Activated CD4-positive, alpha-beta T cell treated with anti-CD3 and anti-CD28 coated beads, Interleukin-2, Interleukin-6, amounts not matched to agents 100 ng/mL and 50 ng/mL, durations not matched to agents 16 hours and 8 hours (primary cell): ENCODE results near the gene TTLL5.
"Not testable (repeated sequence)": the region's sequence is repeated elsewhere in the genome, so short reads cannot be mapped to it uniquely, and the experiment has no call there.

Experiments
- DNase-seq: peaks from one replicate; pipeline ENCODE4 v3.0.0-alpha.2; 2020

Gene TTLL5

DNA sequence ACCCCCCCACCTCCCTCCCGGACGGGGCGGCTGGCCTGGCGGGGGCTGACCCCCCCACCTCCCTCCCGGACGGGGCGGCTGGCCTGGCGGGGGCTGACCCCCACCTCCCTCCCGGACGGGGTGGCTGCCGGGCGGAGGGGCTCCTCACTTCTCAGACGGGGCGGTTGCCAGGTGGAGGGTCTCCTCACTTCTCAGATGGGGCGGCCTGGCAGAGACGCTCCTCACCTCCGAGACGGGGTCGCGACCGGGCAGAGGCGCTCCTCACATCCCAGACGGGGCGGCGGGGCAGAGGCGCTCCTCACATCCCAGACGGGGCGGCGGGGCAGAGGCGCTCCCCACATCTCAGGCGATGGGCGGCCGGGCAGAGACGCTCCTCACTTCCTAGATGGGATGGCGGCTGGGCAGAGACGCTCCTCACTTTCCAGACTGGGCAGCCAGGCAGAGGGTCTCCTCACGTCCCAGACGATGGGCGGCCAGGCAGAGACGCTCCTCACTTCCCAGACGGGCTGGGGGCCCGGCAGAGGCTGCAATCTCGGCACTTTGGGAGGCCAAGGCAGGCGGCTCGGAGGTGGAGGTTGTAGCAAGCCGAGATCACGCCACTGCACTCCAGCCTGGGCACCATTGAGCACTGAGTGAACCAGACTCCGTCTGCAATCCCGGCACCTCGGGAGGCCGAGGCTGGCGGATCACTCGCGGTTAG, 264.2 kb downstream of the TTLL5 start:
- DNase-seq = not testable (repeated sequence)

DNA sequence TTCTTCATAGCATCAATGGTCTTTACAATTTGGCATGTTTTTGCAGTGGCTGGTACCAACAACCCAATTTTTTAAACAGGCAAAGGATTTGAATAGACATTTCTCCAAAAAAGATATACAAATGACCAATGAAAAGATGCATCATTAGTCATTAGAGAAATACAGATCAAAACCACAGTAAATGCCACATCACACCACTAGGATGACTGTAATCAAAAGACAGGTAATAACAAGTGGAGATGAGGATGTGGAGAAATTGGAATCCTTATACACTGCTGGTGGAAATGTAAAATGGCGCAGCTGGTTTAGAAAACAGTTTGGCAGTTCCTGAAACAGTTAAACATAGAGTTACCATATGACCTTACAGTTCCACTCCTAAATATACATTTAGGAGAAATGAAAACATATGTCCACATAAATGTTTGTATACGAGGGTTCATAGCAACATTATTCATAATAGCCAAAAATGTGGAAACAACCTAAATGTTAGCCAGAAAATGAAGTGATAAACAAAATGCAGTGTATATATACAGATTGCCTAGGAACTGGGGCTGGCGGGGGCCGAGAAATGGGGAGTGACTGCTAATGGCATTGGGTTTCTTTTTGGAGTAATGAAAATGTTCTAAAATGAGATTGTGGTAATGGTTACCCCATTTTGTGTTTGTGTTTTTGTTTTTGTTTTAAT, 265.5 kb downstream of the TTLL5 start:
- DNase-seq = no peak

DNA sequence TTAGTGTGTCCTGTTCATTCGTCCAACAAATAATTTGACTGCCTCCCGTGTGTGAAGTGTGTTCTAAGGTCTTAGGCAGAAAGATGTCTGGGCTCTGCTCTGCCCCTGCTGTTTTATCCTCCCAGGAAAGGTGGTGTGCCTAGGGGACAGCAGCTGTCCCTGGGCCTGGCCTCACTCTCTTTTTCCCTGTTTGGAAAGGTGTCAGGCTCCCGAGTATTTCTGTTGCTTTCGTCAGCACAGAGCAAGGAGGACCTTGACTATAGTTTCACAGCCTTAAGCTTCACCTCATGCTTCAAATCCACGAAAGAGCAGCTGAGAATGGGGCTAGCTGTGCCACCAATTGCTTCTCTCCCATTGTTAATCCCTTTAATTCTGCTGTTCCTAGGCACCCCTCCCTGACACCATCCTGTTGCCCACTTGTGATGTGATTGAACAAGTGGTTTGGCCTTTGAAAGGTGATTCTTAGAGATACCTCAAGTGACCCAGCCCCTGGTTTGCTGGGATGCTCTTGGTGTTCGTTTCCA, 266.6 kb downstream of the TTLL5 start:
- no peak for DNase-seq

DNA sequence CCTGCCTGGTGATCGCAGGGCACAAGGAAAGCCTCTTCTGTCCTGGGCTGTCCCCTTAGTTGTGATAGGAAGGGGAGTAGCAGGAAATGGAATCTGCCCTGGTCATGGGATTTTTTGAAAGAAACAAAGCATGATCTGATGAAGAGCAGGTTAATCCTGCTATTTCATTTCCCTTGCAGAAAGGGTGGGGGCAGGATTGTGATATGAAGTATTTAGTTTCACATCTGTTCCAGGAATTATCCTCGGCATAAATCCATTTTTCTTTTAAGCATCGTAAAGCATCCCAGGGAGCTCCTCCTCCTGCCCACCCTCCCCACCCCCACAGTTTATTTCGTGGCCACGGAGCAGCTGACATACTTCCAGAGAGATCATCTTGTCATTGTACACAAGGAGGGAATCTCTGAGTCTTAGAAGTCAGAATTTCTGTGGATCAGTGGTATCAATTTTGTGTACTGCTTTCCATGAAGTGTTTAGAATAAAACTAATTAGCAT, 267.7 kb downstream of the TTLL5 start:
- DNase-seq = no peak

- no peak for DNase-seq
Observed at GRCh38 chr14:75933712-75934296, 272.8 kb downstream of the TTLL5 start.

GRCh38 chr14:75934998-75935628, 274.1 kb downstream of the TTLL5 start:
- no peak for DNase-seq

GRCh38 chr14:75939200-75939599, 278.2 kb downstream of the TTLL5 start:
- no peak for DNase-seq

DNA sequence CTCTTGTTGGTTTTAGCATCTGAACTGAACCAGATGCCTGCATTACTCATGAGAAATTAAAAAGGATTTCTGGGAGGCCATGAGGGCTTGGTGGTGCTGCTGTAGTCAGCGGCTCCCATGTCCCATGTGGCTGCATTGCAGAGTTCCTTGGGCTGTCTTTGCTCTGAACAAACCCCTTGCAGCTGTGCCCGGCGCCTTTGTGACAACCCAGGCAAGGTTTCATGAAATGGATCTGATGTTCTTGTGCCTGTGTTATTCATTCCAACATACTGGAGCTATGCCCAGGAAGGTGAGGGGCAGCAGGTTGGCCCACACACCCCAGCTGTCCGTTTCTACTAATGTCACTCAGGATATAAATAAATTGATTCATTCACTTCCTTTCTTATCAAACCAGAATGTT, 280.0 kb downstream of the TTLL5 start:
- DNase-seq = no peak

DNA sequence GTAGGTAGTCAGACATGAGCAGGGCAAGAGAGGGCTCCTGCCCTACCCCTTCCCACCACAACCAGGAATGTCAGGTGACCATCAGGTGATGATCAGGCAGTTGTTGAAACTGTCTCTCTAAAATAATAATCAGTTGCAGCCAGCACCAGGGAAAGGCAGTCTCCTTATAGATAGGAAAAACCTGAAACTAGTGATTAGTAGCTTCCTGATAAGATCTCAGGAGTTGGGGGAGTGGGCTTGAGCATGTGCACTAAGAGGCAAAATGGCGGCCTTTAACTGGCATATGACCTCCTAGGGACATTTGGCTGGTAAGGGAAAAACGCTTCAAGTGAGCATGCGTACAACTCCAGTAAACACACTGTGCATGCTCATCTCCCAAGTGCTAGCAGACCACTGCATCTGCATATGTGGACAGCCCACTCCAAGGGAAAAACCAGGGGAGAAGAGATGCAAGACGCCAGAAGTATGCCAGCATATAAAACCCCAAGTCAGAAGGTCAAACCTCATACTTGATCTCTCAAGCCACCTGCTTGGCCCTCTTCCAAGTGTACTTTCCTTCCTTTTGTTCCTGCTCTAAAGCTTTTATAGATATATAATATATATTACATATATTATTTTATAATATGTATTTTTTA, 283.7 kb downstream of the TTLL5 start:
- DNase-seq = no peak

GRCh38 chr14:75946785-75947184, 285.7 kb downstream of the TTLL5 start:
- no peak for DNase-seq

- no peak for DNase-seq
Observed at GRCh38 chr14:75952489-75952888, 291.4 kb downstream of the TTLL5 start.

DNA sequence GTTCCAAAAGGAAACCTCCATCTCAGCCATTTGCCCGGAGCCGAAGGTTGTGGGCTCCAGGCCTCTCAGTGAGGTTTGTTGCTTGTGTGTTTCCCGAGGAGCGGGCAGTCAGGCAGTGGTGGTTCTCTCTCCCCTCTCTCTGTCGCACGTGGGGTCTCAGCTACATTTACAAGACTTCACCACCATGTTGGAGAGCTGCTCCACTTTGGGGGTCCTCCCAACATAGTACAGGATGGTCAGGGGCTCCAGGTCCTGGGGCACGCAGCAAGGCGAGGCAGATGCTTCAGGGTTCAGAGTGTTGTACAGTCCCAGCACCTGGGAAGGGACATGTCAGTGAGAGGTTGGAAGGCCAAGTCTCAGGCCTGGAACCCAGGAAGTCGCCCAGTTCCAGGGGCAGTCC, 298.0 kb downstream of the TTLL5 start:
- DNase-seq = no peak

GRCh38 chr14:75960231-75960630, 299.2 kb downstream of the TTLL5 start:
- DNase-seq = no peak

GRCh38 chr14:75961662-75962061, 300.6 kb downstream of the TTLL5 start:
- no peak for DNase-seq

DNA sequence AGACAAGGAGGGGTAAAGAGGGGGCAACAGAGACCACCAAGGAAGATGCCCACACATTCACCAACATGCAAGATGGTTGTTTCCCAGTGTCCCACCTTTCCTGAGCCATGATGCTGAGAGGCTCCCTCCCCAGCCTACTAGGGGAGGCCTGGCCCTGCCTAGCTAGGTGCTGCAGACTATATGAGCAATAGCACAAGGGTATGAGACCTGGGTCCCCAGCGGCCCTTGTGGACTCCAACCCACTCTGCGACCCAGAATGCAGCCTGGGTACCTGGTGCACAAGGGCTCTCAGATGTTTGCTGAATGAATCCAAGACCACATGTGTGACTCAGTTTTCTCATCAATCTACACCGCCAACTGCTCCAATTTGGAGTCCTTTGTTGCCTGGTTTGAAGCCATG, 306.8 kb downstream of the TTLL5 start:
- DNase-seq = no peak

DNA sequence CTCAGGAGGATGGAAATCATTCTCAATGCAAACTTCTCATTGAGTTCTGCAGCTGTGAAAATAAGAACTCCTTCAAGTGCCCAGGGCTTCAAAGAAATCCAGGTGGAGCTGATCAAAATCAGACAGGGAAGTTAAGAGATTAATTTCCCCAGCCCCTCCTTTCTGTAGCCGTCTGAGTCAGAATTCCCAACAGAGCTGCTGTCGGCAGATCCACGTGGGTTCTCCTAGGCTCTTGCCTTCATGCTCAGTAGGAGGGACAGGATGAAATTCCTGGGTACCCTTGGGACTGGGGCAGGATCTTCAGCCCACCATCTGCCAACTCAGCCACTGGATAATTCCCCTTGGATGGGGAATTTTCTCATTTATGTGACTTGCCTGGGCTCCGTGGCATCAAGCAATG, 307.4 kb downstream of the TTLL5 start:
- no peak for DNase-seq

DNA sequence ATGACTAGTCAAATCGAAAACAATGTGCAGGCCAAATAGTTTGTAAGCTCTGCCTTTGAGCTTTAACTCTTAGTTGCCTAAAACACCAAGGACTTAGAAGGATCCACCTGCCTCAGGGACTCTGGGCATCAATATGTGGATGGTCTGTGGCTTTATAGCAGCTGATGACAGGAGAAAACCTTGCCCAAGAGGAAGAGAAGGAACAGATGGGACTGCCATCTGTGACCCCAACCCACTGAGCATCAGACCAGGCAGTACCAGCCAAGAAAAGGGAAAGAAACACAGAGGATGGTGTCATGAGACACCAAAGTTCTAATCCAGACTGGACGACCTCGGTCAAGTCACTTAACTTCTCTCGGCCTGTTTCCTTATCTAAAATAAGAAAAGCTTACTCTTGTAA, 308.1 kb downstream of the TTLL5 start:
- no peak for DNase-seq

DNA sequence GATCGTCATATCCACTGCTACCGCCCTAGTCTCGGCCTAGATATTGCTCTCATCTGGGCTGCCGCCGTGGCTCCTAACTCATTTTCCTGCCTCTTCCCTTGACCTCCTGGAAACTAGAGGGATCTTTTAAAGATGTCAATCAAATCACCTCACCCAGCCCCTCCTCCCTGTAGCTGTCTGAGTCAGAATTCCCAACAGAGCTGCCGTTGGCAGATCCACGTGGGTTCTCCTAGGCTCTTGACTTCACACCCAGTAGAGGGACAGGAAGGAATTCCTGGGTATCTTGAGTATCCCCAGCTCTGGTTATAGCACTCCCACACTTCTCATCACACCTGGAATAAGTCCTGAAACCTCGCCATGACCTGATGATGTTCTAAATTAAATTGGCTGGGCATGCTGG, 308.8 kb downstream of the TTLL5 start:
- DNase-seq = no peak

DNA sequence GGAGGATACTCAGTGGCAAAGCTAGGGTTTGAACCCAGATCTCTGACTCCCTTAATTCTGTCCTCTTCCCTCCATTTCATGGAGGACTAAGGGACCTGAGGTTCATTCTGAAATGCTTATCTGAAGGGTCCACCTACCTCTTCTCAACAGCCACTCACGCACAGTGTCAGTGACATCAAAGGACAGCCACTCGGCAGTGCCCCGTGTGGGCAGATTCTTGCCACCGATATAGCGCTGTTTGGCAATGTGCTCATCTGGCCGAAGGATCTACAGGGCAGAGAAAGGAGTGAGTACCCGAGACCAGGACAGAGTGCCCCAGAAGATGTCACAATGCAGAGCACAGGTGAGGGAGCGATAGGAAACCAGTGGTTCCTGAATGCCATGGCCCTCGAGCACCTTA, 309.9 kb downstream of the TTLL5 start:
- no peak for DNase-seq

DNA sequence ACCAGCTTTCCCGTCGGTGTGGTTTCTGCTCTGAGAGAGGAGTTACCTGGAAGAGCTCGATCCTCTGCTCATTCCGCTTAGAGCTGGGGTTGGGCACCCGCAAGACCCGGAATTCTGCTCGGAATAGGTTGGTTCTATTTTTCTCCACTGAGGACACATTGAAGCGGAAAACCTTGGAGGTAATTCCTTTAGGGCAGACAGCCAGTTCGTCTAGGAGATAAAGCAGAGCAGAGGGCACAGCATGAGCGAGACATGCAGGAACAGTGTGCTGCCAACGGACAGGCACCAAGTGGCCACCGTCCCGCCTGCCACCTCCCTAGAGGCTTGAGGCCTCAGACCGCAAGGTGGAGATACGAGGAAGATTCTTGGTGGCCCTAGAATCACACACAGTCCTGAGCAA, 310.5 kb downstream of the TTLL5 start:
- DNase-seq = no peak

- no peak for DNase-seq
Observed at GRCh38 chr14:75972801-75973421, 311.9 kb downstream of the TTLL5 start.

DNA sequence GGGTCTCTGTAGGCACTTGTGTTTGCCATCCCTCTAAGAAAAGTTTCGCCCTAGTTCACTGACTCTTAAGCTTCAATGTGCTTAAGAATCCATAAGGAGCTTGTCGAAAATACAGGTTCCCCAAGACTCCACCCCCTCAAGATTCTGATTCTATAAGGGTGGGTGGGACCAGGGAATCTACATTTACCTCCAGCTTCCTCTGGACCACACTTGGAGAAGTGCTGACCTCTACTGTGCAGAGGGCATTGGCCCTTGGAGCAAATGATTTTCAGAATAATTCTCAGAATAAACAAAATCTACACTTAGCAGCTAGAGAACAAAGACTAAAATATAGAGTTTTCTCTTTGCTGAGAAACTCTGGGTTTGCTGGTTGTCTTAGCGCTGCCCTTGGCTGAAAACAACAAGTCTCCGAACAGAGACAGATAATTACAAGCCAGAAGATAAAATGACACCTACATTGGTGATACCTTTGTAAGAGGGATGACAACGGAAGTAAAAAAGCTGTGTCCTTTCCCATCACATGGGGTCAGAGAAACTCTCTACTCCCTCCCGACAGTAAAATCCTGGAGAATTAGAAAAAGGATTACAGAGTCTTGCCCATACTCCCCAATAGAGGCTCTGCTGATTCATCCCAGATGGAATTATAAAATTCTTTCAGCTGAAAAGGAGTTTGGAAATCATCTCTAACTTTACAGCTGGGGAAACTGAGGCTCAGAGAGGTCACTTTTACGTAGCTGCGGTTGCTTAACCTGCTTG, 316.0 kb downstream of the TTLL5 start:
- DNase-seq = no peak
